HCT116 (cell line): Measurements from ENCODE around the gene DAPP1. TPM values are rescaled to one million over a fixed set of nuclear protein-coding genes. Genes with fewer than 3 reads are reported as not detected.

Experiments
- ATAC-seq: fragments of 200-7000 bp; cut with Tn5 transposase; 2 replicates; pipeline ENCODE4 v1.9.1; 2020; ENCODE audit warnings: mild to moderate bottlenecking, moderate library complexity
- BruUV-seq: library from RNA; stranded (reverse); fragments of 400-500 nt; replicated peaks from 2 replicates; lab custom pipeline; 2021; lab: Mats Ljungman, UMichigan
- CTCF ChIA-PET: fragments of 300-600 bp; sonication (Branson Sonifier 250); formaldehyde crosslinking; loops from one replicate; lab custom pipeline; 2021; ENCODE audit warnings: antibody characterized with exemption; lab: Charles Lee
- POLR2A ChIA-PET: fragments of 300-600, 350-600 bp; sonication (Branson Sonifier 250); formaldehyde crosslinking; loops from one replicate; lab custom pipeline; 2021; ENCODE audit warnings: antibody characterized with exemption; lab: Charles Lee
- RAD21 ChIA-PET, 2 experiments: fragments of 300-600 bp; sonication (Branson Sonifier 250); formaldehyde crosslinking; loops; one replicate each; lab custom pipeline; 2023; ENCODE audit warnings: low total read pairs in 2 of 2; ENCODE audit not compliant: uncharacterized antibody in 2 of 2, unreplicated experiment in 2 of 2, low non-redundant PET in 1 of 2; lab: Charles Lee
- DNase-seq: peaks from one replicate; pipeline ENCODE4 v3.0.0-alpha.2; 2010; ENCODE audit warnings: low read depth, low spot score
- H2AFZ ChIP-seq: fragments of 200-600 bp; shearing (Covaris generic), sonication (generic); 2 replicates; pipeline ENCODE4 v1.6.1; 2017; ENCODE audit warnings: low read depth, mixed run types, mixed read lengths, antibody characterized with exemption, low read length; ENCODE audit not compliant: poor library complexity, severe bottlenecking
- H3K27ac ChIP-seq: 2 replicates; pipeline ENCODE4 v1.5.1; 2012; ENCODE audit warnings: low read depth, low read length
- H3K27me3 ChIP-seq: fragments of 200-600 bp; sonication (generic); 2 replicates; pipeline ENCODE4 v1.6.1; 2016; ENCODE audit warnings: mixed run types, low read length, mixed read lengths; ENCODE audit not compliant: insufficient read depth
- H3K36me3 ChIP-seq, 2 experiments: fragments of 200-500 bp in 1 of 2; fragments of 200-600 bp in 1 of 2; sonication (Bioruptor generic) in 1 of 2; sonication (generic) in 1 of 2; 2 replicates each; pipeline versions ENCODE4 v1.5.1 to v1.6.1; 2014 to 2016; ENCODE audit warnings: low read length in 2 of 2, inconsistent platforms in 1 of 2, mixed read lengths in 1 of 2, mixed run types in 1 of 2; ENCODE audit not compliant: insufficient read depth in 2 of 2, control insufficient read depth in 1 of 2
- H3K4me1 ChIP-seq, 2 experiments: fragments of 200-600 bp in 1 of 2; sonication (generic) in 1 of 2; 2 replicates each; pipeline versions ENCODE4 v1.5.1 to v1.6.1; 2012 to 2017; ENCODE audit warnings: low read length in 2 of 2, inconsistent platforms in 1 of 2, mild to moderate bottlenecking in 1 of 2, mixed read lengths in 1 of 2, mixed run types in 1 of 2, moderate library complexity in 1 of 2; ENCODE audit not compliant: insufficient read depth in 2 of 2, control insufficient read depth in 1 of 2
- H3K4me2 ChIP-seq: fragments of 200-600 bp; sonication (generic); 2 replicates; pipeline ENCODE4 v1.6.1; 2017; ENCODE audit warnings: mixed run types, low read length, mixed read lengths
- H3K4me3 ChIP-seq, 2 experiments: fragments of 200-600 bp in 1 of 2; sonication (generic) in 1 of 2; replicated peaks in 1 of 2; 2 replicates each; pipeline ENCODE4 v1.5.1; 2011 to 2016; ENCODE audit warnings: low read length in 2 of 2, control low read depth in 1 of 2, low read depth in 1 of 2, mild to moderate bottlenecking in 1 of 2, mixed read lengths in 1 of 2, mixed run types in 1 of 2
- H3K79me2 ChIP-seq: fragments of 200-600 bp; sonication (generic); 2 replicates; pipeline ENCODE4 v1.6.1; 2017; ENCODE audit warnings: mild to moderate bottlenecking, mixed run types, low read length, moderate library complexity, mixed read lengths; ENCODE audit not compliant: insufficient read depth
- H3K9ac ChIP-seq: fragments of 200-600 bp; sonication (generic); 2 replicates; pipeline ENCODE4 v1.6.1; 2016; ENCODE audit warnings: low read length, mixed read lengths
- H3K9me2 ChIP-seq: fragments of 200-600 bp; sonication (generic), shearing (Covaris generic); 2 replicates; pipeline ENCODE4 v1.6.1; 2017; ENCODE audit warnings: mixed run types, mild to moderate bottlenecking, moderate library complexity; ENCODE audit not compliant: insufficient read depth
- H3K9me3 ChIP-seq, 2 experiments: fragments of 200-500 bp in 1 of 2; fragments of 200-600 bp in 1 of 2; sonication (Bioruptor generic) in 1 of 2; sonication (generic) in 1 of 2; 2 replicates each; pipeline ENCODE4 v1.6.1; 2014 to 2017; ENCODE audit warnings: low read length in 2 of 2, mixed read lengths in 2 of 2, inconsistent platforms in 1 of 2, low read depth in 1 of 2, mild to moderate bottlenecking in 1 of 2, mixed run types in 1 of 2, moderate library complexity in 1 of 2; ENCODE audit not compliant: control insufficient read depth in 1 of 2, insufficient read depth in 1 of 2
- H4K20me1 ChIP-seq: fragments of 200-600 bp; sonication (generic), shearing (Covaris generic); 2 replicates; pipeline ENCODE4 v1.6.1; 2017; ENCODE audit warnings: mixed run types, mild to moderate bottlenecking, moderate library complexity; ENCODE audit not compliant: insufficient read depth
- ATF3 ChIP-seq: IDR thresholded peaks from 2 replicates; pipeline ENCODE4 v1.6.1; 2012
- CTCF ChIP-seq, 3 experiments: fragments of 200-600 bp in 1 of 3; sonication (generic) in 1 of 3; IDR thresholded peaks in 2 of 3; conservative IDR thresholded peaks in 1 of 3; 2 replicates each; pipeline ENCODE4 v1.5.1; 2012 to 2017; ENCODE audit warnings: low read depth in 2 of 3, low read length in 2 of 3, antibody characterized with exemption in 1 of 3, borderline replicate concordance in 1 of 3, control low read depth in 1 of 3, mild to moderate bottlenecking in 1 of 3, mixed read lengths in 1 of 3, mixed run types in 1 of 3, moderate library complexity in 1 of 3; ENCODE audit not compliant: insufficient read depth in 1 of 3
- EGR1 ChIP-seq: IDR thresholded peaks from 2 replicates; pipeline ENCODE4 v1.6.1; 2012; ENCODE audit warnings: low read depth
- ELF1 ChIP-seq: IDR thresholded peaks from 2 replicates; pipeline ENCODE4 v1.6.1; 2012; ENCODE audit warnings: low read depth, borderline replicate concordance
- EZH2phosphoT487 ChIP-seq: fragments of 200-600 bp; IDR thresholded peaks from 2 replicates; pipeline ENCODE4 v1.6.1; 2018; ENCODE audit warnings: antibody characterized with exemption, borderline replicate concordance
- JUND ChIP-seq: IDR thresholded peaks from 2 replicates; pipeline ENCODE4 v1.6.1; 2012
- POLR2AphosphoS5 ChIP-seq: IDR thresholded peaks from 2 replicates; pipeline ENCODE4 v1.6.1; 2011; ENCODE audit warnings: mild to moderate bottlenecking, low read depth, low read length, moderate library complexity
- RAD21 ChIP-seq: IDR thresholded peaks from 2 replicates; pipeline ENCODE4 v1.6.1; 2012; ENCODE audit warnings: low read depth, mild to moderate bottlenecking
- SIN3A ChIP-seq: IDR thresholded peaks from 2 replicates; pipeline ENCODE4 v1.6.1; 2012; ENCODE audit warnings: low read depth
- SRF ChIP-seq: IDR thresholded peaks from 2 replicates; pipeline ENCODE4 v1.6.1; 2012; ENCODE audit warnings: low read depth
- ZNF274 ChIP-seq: fragments of 200-500 bp; sonication (Bioruptor generic); IDR thresholded peaks from 2 replicates; pipeline ENCODE4 v1.6.1; 2014; ENCODE audit warnings: mild to moderate bottlenecking, low read depth, low read length, inconsistent platforms
- intact Hi-C: fragments of 100-400 bp; cut with micrococcal nuclease; formaldehyde crosslinking; loops from 2 replicates; pipeline ENCODE4 v1.10.0; 2022
- total RNA-seq: library from RNA; stranded (reverse); gene quantifications from one replicate; pipeline ENCODE4 v1.2.1, GENCODE V29; 2021; ENCODE audit not compliant: unreplicated experiment
- TF ChIP-seq, protein P1 (sequence below): IDR thresholded peaks from 2 replicates; pipeline ENCODE4 v1.6.1; 2011; ENCODE audit warnings: mild to moderate bottlenecking, low read length, moderate library complexity; ENCODE audit not compliant: insufficient replicate concordance; ENCODE audit errors: extremely low read depth
- TF ChIP-seq, protein P2 (sequence below): IDR thresholded peaks from 2 replicates; pipeline ENCODE4 v1.6.1; 2012

DAPP1 gene
- total RNA-seq, 1 experiment from 2014 or later = 0.76 TPM

DNA sequence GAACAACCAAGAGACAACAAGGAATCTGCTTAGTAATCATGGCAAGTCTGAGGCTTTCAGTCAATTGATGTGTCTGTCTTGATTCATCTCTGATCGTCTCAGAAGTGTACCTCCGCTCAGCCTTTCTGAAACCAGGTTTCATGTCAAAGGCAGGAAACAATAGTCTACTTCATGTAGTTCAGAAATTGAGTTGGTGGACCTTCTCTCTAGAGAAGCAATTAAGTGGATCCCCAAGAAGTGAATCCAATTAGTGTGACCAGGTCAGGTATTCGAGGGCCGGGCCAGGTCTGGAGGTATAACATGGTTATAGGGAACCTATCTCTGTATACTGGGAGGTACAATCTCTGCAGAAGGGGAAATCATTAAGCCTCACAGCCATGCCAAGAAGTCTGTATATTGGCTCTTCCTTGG is 32.0 kb downstream of the DAPP1 start:
- Histone ChIP-seq H3K27ac (no peak overlapping the region), H3K27me3 (no peaks in the 10 kb centered on the region), H3K36me3 (no peaks in the 10 kb centered on the region), H2AFZ (no peak overlapping the region), H3K9me3 (no peaks in the 10 kb centered on the region), H3K4me3 (no peak overlapping the region), H3K4me2 (no peak overlapping the region), H3K9ac (no peak overlapping the region), H3K4me1 (peaks cover 0 to 5% of the 10 kb centered on the region in 2 experiments; a peak in 1 of 4 replicates)
- ChIA-PET POLR2A (no interaction called here), CTCF (no interaction called here)
- no TSS peak for BruUV-seq
- no peak for DNase-seq
- intact Hi-C loops = no loop called here
- TF ChIP-seq ATF3 (no peak), ELF1 (no peak), CTCF (IDR thresholded peaks at IDR 0.05 in 2 of 3, conservative IDR thresholded peaks at IDR 0.05 in 1 of 3; ENCODE audit: borderline replicate concordance in 1 of 3, insufficient read depth in 1 of 3, low read depth in 2 of 3, low read length in 2 of 3) (no peak), POLR2AphosphoS5 (no peak), EZH2phosphoT487 (no peak), SIN3A (no peak), SRF (no peak), EGR1 (no peak), ZNF274 (no peak), JUND (no peak), RAD21 (no peak)
- TF ChIP-seq, protein P1, sequence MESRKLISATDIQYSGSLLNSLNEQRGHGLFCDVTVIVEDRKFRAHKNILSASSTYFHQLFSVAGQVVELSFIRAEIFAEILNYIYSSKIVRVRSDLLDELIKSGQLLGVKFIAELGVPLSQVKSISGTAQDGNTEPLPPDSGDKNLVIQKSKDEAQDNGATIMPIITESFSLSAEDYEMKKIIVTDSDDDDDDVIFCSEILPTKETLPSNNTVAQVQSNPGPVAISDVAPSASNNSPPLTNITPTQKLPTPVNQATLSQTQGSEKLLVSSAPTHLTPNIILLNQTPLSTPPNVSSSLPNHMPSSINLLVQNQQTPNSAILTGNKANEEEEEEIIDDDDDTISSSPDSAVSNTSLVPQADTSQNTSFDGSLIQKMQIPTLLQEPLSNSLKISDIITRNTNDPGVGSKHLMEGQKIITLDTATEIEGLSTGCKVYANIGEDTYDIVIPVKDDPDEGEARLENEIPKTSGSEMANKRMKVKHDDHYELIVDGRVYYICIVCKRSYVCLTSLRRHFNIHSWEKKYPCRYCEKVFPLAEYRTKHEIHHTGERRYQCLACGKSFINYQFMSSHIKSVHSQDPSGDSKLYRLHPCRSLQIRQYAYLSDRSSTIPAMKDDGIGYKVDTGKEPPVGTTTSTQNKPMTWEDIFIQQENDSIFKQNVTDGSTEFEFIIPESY = no peak
- TF ChIP-seq, protein P2, sequence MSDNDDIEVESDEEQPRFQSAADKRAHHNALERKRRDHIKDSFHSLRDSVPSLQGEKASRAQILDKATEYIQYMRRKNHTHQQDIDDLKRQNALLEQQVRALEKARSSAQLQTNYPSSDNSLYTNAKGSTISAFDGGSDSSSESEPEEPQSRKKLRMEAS = no peak
- TF ChIP-seq, all 23 proteins: peak for 0
- no peaks in the 10 kb centered on the region for H4K20me1 ChIP-seq
- no peaks in the 10 kb centered on the region for H3K9me2 ChIP-seq
- no peaks in the 10 kb centered on the region for H3K79me2 ChIP-seq
- RAD21 ChIA-PET = no interaction called here
- ATAC-seq = no peak
